T1000 (cell line): ENCODE data around the gene LTA4H.

Source experiments
- DNase-seq: peaks from one replicate; lab custom pipeline; 2025; ENCODE audit warnings: mixed read lengths; lab: John Stamatoyannopoulos, UW

The LTA4H gene

GRCh38 chr12:95959107-95959506 lies 76.3 kb downstream of the LTA4H start:
- no peak for DNase-seq

- no peak for DNase-seq
These were observed 78.7 kb downstream of the LTA4H start for GRCh38 chr12:95956557-95957145.

DNA sequence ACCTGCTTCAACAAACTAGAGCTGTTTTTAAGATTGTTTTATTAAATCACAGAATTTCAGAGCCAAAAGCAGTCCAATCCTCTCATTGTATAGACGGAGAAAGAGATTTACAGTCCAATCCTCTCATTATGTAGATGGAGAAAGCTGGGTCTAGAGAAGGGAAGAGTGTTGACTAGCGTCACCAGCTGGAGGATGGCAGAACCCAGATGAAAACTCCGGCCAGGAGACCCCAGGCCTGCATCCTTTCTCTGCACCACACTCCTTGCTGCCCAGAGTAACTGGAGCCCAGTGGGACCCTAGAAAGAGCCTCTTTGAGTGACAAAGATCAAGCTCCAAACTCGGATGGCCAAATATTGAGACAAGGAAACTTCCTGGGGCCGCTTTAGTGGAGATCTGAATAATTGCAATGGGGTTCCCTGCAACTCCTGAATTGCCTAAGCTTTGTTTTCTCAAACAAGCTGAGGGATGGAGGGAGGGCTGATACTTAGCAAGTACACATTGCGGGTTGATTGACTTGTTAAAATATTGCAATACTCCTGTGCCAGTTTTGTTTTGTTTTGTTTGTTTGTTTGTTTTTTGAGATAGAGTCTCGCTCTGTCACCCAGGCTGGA lies 79.7 kb downstream of the LTA4H start:
- no peak for DNase-seq

- no peak for DNase-seq
These were observed 82.4 kb downstream of the LTA4H start for GRCh38 chr12:95953000-95953399.

GRCh38 chr12:95951515-95951914 lies 83.9 kb downstream of the LTA4H start:
- DNase-seq: no peak
